NCI-H187 treated with DMSO at 0.1 percent for 48 hours (cell line): ENCODE results near the gene TRMT44.
"Not testable (repeated sequence)": the region's sequence is repeated elsewhere in the genome, so short reads cannot be mapped to it uniquely, and the experiment has no call there.

Experiments
- DNase-seq: peaks from one replicate; lab custom pipeline; 2025; lab: John Stamatoyannopoulos, UW

TRMT44 gene

DNA sequence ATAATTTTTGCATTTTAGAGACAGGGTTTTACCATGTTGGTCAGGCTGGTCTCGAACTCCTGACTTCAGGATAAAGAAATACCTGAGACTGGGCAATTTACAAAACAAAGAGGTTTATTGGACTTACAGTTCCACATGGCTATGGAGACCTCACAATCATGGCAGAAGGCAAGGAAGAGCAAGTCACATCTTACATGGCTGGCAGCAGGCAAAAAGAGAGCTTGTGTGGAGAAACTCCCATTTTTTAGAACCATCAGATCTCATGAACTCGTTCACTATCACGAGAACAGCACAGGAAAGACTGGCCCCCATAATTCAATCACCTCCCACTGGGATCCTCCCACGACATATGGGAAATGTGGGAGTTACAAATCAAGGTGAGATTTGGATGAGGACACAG, 72.5 kb downstream of the TRMT44 start:
- not testable (repeated sequence) for DNase-seq

DNA sequence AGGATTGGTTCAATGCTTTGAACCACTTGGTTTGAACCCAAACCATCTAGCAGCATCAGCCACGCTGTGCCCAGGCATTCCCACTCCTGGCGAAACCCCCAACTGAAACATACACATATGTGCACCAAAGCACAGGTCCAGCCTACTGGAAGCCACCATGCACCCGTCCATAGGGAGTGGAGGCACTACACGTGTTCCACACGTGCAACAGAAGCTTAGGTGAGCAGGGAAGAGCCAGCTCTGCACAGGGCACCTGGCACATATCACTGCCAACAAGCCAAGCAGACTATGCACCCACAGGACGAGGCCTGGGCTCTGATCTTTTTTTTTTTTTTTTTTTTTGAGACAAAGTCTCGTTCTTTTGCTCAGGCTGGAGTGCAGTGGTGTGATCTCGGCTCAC, 73.4 kb downstream of the TRMT44 start:
- DNase-seq, result no peak

DNA sequence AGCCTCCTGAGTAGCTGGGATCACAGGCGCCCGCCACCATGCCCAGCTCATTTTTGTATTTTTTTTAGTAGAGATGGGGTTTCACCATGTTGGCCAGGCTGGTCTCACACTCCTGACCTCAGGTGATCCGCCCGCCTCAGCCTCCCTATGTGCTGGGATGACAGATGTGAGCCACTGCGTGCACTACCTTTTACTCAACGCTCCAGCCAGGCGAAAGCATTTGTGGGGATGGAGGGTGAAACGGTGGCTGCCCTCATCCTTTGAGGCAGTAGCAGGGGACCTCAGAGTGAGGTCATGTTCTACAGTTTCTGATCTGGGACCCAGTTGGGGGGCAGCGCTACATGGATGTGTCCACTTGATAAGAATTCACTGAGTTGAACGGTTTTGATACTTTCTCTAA, 73.8 kb downstream of the TRMT44 start:
- DNase-seq, result no peak

DNA sequence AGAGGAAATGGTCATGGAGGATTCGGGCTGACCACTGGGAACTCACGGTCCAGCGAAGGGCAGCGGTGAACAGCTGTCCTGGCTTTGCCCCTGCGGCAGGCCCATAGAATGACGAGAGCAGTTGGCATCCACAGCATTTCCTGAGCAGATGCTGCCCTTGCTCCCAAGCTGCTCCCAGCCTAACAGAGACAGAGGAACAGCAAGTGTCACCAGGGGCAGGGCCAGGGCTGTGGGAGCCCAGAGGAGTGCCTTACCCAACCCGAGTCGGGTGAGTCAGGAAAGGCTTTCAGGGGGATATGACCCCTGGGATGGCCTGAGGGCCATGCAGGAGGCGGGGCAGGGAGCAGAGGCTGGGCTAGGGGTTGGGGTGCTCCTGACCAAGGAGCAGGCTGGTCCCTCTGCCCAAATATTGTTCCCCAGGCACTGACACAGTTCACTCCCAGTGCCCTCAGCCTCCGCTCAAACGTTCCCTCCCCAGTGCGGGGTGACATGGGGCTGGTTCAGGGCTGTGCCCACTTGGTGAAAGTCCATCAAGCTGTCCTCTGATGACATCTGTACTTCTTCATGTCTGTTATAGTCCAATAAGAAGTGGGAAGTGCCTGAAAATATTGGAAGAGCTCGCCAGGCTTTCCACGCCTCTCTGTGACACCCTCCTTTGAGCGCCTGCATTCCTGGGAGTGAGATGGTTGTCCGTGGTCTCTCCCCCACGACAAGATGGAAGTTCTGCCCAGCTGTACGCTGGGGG, 74.9 kb downstream of the TRMT44 start:
- DNase-seq, result no peak

DNA sequence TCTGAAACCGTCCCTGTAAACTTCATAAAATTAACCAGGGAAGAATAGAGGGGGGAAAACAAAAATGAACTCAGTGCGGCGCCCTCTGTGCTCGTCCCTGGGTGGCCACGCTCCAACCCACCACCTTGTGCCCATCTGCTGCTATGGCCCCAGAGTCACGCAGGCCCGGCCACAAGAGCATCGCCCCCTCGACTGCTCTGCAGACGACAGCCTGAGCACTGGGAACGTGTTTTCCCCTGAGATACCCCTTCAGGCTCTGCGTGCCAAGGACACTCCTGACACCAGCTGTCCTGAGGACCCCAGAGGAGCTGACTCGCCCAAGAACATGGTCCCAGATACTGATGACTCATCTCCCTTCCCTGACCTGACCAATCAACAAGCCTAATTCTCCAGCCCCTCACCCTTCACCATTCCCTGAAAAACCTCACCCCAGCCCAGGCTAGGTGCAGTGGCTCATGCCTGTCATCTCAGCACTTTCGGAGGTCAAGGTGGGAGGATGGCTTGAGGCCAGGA, 75.5 kb downstream of the TRMT44 start:
- DNase-seq, result no peak

DNA sequence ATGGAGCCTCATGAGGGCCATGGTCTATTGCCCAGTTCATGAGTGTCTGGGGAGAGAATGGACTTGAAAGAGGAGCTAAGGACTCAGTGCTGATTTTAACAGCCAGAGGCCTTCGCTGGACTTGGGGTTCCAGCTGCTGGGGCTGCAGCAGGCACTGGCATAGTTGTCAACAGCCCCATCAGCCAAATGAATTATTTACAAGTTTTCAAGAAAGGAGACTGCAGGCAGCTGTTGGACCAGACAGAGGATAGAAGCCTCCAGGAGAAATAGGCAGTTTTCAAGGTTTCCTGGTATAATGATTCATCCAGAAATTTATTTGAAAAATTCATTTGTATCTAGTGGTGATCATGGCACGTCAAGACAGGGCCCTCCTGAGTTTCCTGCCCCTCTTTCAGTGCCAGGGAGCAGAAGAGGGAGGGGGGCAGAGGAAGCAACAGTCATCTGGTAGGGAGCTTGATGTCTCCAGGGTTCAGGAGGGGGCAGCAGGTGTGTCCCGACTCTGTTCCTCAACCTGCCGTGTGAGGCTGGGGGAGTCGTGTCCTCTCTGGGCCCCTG, 76.5 kb downstream of the TRMT44 start:
- no peak for DNase-seq

DNA sequence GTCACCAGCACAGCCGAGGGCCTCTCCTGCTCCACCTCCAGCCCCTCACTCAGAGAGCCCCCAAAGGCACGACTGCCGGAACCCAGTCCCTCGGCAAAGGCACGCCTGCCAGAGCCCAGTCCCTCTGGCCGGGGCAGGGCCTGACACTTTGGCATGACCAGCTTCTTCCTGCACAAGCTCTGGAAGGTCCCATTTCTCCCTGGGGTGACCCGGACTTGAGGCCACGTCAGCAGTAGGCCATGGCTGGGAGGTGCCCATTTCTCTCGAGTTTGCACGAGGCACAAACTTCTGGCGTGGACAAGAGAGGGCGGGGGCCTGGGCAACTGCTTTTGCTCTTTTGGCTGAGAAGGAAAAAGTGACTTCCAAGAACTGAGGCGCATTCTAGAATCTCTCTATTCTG, 77.4 kb downstream of the TRMT44 start:
- no peak for DNase-seq

DNA sequence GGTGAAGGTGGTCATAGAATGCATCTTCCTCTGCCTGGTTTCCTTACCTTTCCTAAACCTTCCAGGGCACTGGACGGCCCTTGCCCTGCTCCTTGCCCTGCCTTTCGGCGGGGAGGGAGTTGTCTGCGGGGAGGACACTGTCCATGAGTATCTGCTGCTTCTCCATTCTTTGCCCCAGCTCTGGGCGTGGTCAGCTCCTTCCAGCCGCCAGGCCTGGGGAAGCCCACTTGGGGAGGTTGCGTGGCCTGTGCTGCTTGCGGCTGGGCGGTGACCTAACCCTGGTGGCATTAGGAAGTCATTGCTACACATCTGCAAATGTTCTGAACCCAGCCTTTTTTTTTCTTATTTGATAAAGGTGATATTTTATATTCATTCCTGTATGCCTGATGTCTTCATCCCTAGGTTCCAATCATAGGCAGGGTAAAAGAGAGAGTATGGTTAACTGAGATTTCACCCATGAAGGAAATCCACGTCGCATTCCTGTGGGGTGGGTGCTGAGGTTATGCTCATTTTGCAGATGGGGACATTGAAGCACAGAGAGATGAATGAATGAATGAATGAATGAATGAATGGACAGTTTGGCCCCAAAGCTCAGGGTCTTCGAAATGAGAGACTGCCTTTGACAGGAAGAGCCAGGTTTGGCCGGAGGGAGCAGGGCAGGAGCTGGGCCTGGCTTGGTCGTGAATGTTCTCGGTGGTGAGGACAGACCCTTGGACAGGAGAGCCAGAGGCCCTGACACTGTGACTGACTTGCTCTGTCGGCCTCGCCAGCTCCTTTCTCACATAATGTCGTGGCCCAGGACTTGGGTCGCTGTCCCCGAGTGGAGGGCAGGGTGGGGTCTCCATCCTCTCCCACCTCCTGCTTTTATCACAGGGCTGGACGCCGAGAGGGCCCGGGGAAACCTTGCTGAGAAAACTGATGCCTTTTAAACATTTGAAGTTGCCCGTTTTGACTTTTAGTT, 81.9 kb downstream of the TRMT44 start:
- no peak for DNase-seq

DNA sequence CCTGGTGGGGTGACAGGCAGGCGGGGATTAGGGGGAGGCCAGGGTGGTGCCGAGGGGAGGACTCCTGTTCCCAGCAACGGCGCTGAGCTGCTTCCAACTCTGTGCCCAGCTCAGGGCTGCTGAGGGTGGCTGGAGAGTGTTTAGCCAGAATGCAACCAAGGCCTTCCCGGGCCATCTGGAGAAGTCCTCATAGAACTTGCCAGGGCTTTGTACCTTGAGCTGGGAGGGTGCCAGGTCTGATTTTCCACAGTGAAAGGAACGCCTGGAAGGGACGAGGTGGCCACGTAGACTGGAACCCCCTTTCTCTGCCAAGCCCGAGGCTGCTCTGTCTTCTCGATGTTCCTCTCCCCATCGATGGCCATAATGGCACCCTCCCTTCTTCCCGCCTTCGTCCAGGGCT, 82.6 kb downstream of the TRMT44 start:
- no peak for DNase-seq

DNA sequence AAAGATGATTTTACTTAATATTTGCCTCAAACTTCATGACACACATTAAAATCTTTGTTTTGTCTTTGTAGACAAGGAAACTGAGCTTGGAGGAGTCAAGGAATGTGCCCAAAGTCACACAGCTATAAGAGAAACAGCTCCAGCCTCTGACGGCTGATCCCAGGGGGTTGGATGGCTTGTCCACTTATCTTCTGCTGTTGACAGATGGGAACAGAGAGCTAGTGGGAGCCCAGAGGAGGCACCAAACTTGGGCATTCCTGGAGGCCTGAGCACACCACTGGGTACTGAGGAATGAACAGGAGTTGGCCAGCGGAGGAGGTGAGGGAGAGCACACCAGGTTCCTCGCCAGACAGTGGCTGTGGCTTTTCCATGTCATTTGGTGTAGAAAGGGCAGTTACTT, 83.2 kb downstream of the TRMT44 start:
- DNase-seq, result no peak

DNA sequence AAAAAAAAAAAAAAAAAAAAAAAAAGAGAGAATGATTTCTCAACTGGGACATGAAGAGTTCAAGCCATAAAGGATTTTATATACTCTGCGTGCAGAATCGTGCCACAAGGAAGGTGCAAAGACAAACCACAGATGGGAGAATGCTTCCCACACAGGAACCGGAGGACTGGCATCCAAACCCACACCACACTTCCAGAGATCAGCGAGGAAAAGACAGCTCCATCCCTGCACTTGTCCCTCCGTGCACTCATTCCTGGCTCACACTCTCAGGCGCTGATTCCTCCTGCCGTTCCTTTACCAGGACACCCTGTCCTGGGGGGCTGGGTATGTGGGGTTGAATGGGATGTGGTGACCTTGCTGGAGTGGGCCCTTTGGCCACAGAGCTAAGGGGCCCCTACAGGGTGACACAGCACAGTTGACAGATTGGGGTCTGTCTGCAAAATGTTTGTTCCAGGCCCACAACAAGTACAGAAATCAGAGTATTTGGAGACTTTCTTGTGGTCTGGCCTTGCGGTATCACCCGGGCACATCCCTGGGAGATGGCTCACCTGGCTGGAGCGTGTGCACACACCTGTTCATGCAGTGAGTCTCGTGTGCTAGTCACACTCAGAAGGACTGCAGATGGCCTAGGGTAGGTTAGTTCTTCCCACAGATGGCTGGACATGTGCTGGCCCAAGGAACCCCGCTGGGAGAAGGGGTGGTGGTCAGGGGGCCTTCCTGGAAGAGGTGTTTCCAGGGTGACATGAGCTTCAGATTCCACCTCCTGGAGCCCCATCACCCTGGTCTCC, 84.2 kb downstream of the TRMT44 start:
- no peak for DNase-seq

DNA sequence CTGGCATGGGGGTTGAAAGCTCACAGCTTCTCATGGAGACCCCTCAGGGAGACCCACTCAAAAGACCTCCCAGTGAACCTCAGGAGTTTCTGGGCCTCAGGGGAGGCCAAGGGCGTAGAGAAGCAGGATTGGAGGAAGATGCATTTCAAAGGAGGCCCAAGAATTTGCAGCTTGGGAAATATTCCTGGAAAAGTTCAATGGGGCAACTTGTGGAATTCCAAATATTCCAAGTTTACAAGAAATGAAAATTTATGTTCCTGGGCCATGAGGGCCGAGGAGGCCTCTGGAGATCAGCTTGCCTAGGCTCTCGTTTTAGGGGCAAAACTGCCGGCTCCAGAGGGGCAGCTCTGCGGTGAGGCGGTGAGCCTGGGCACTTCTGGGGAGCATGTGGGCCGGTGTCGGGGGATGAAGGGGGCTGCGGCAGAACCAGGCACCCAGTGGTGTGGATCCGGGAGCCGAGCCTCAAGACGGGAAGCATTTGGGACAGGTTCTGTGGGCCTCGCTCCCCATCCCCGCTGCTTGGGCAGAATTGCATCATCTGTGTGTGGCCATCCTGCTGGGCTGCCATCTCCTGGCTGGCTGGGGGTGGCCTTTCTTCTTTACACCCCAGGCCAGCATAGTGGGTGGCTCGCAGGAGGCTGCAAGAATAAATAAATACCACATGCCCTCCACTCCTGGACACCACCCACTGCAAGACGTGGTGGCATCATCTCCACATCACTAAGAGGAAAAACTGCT, 85.0 kb downstream of the TRMT44 start:
- DNase-seq, result no peak
